ENCODE measurements around the gene UCP3.

UCP3 gene
- long read RNA-seq, donor 1, partial matches to known transcripts: 0 of 1 reads
- long read RNA-seq, donor 1, other reads (novel, unspliced or antisense): 0 of 1 reads
- long read RNA-seq, donor 2: 0 reads
- long read RNA-seq, donor 3: 0 reads
- long read RNA-seq, donor 4: 0 reads
- long read RNA-seq, donor 5: 0 reads
- long read RNA-seq, donor 6: 0 reads
- long read RNA-seq, donor 7: 0 reads
- long read RNA-seq, donor 8: 0 reads

- no peak for DNase-seq
Observed at GRCh38 chr11:74008373-74009229, at the start of gene UCP3. Gene UCP3, minus strand, starts transcription at chr11:74009085. Its CDS starts 2,043 bp downstream, at chr11:74007042.

GRCh38 chr11:74057249-74058151, 48.6 kb upstream of the UCP3 start:
- no peak for DNase-seq

- no peak for DNase-seq
Observed at GRCh38 chr11:74055938-74056337, 47.1 kb upstream of the UCP3 start.

GRCh38 chr11:74050465-74050864, 41.6 kb upstream of the UCP3 start:
- DNase-seq: no peak

GRCh38 chr11:74048993-74049392, 40.1 kb upstream of the UCP3 start:
- no peak for DNase-seq

GRCh38 chr11:74044538-74044937, 35.7 kb upstream of the UCP3 start:
- DNase-seq: no peak

GRCh38 chr11:74043450-74043849, 34.6 kb upstream of the UCP3 start:
- no peak for DNase-seq

GRCh38 chr11:74037309-74037708, 28.4 kb upstream of the UCP3 start:
- DNase-seq: no peak

- no peak for DNase-seq
Observed at GRCh38 chr11:74035264-74035663, 26.4 kb upstream of the UCP3 start.

GRCh38 chr11:74033046-74033445, 24.2 kb upstream of the UCP3 start:
- no peak for DNase-seq

GRCh38 chr11:74030723-74031676, 22.1 kb upstream of the UCP3 start:
- no peak for DNase-seq

GRCh38 chr11:74025467-74026166, 16.7 kb upstream of the UCP3 start:
- DNase-seq: no peak

GRCh38 chr11:74024261-74025029, 15.6 kb upstream of the UCP3 start:
- DNase-seq: no peak

- no peak for DNase-seq
Observed at GRCh38 chr11:74023276-74023675, 14.4 kb upstream of the UCP3 start.

GRCh38 chr11:74022546-74022945, 13.7 kb upstream of the UCP3 start:
- no peak for DNase-seq

GRCh38 chr11:74021998-74022397, 13.1 kb upstream of the UCP3 start:
- no peak for DNase-seq

GRCh38 chr11:74020539-74020938, 11.7 kb upstream of the UCP3 start:
- no peak for DNase-seq

- DNase-seq: no peak
Observed at GRCh38 chr11:74019860-74020259, 11.0 kb upstream of the UCP3 start.

GRCh38 chr11:74019104-74019738, 10.3 kb upstream of the UCP3 start:
- no peak for DNase-seq
